Measurements from ENCODE around the gene MICALL2.
A peak's percentile ranks its signal among the peaks of the same experiment; 100 is the strongest.

Gene MICALL2

DNA sequence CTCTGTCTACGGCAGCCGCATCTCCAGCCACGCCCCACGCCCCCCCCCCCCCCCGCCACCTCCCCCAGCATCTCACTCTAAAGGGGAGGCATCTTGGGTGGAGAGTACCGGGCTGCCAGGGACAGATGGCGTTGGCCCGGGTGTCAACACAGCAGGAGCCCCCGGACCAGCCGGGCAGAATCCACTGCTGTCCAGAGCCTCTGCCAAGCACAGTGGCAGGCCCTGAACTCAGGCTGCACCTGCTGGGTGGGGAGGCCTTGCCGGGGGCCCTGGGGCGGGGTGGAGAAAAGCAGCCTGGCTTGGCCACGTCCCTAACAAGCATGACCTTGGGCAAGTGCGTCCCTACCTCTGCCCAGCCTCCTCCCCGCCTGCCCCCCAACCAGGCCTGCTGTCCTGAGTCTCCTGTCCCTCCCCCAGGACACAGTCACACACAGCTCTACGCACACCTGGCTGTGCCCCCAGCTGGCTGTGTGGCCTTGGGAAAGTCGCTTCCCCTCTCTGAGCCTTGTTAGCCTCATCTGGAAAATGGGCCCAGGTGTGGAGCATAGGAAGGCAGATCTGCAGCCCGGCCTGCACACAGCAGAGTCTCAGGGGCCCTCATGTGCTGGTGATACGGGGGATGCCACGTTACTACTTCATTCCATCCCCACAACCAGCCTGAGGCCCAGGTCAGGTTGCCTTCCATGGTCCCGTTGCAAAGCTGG lies 45.2 kb downstream of the MICALL2 start:
- no peak for DNase-seq (ENCODE audit: low read depth)

DNA sequence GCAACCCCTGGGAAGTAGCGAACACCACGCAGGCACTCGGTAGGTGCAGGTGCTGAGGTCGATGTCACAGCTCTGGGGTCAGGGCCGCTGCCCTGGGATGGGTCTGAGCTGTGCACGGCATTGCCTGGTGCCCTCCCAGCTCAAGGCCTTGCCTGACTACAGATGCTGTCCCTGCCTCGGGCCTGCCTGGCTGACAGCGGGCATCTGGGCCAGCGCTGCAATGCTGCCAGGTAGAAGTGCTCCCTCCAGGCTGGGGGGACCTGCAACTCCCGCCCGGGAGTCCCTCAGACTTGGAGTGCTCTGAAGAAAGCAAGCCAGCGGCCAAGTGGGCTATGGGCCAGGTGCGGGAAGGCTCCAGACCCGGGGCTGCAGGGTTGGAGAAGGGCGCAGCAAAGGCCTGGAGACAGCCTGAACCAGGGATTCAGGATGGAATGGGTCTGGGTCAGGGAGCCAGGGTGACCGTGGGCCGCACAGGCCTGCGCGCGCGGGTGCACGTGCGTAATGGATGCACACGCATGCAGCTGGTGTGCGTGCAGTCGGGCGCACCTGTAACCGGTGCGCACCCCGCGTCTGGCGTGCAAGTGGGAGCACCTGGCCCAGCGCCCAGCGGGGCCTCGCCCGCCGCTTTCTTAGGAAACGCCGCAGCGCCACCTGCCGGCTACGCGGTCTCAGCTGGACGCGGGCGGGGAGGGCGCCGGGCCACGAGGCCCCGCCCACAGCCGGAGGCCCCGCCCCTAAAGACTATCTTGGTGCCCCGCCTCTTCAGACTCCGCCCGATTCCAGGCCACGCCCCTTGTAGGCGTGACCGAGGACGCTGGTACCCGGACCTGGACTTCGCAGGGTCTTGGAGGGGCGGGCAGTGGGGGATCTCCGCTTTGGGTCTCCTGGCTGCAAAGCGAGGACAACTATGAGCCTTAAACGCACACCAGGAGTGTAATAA lies 46.7 kb downstream of the MICALL2 start:
- peak; percentile 76 for DNase-seq (ENCODE audit: low read depth)

DNA sequence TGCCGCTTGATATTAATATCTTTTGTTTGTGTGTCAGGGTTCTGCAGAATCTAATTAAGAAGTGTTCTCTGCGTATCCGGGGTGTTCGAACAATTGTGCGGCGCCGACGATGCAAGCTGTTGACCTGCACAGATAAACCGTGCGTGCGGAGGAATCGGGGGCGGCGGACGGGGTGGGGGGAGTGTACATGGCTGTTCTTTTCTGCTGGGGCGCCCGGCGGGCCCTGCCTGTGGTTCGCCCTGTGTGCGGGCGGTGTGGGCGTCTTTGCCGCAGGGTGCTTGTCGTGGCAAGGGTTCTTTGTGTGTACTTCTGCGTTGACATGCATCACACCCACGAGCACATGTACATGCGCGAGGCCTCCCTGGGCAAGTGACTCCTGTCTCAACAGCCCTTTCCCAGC lies 47.9 kb downstream of the MICALL2 start:
- DNase-seq (ENCODE audit: low read depth) = no peak

DNA sequence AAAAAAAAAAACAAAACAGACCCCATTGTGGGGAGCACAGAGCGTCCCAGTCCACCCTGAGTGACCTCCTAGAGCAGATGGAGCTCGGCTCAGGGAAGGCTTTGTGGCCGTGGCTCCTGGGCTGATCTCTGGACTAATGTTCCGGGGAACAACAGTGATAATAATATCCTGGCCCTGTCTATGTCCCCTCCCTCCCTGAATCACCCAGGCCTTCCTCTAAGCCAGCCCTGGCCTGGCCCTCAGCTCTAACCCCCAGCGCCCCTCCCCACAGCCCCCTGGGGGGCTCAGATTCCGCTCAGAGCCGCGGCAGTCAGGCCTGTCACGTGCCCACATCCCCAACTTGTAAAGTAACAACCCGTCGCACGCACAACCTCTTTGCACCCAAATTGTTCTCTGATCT lies 48.3 kb downstream of the MICALL2 start:
- DNase-seq (ENCODE audit: low read depth) = no peak

DNA sequence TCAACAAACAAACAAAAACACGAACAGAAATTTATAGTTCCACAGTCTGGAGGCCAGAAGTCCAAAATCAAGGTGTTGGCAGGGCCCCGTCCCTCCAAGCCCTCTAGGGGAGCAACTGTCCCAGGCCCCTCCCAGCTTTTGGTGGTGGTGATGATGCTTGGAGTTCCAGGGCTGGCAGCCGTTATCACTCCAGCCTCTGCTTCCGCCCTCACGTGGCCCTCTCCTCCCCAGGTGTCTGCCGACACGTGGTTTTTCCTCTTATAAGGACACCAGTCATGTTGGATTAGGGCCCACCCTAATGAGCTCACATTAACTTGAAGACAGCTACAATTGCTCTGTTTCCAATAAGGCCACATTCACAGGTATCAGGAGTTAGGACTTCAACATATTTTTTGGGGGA lies 49.7 kb downstream of the MICALL2 start:
- DNase-seq (ENCODE audit: low read depth) = no peak

DNA sequence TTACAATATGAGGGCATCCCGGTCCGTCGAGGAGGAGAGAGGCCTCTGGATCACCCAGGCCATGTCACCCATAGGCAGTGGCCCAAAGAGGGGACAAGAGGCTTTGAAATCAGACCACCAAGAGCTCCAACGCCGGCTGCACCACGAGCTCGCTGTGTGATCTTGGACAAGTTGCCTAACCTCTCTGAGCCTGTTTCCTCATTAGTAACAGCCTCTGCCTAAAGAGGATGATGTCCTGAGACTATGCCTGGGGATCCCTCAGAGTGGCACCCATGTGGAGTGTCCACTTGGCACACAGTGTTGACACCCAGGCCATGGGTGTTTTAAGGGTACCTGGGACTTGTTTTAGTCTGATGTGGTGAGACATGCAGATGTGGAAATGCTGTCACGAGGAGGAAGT lies 50.8 kb downstream of the MICALL2 start:
- no peak for DNase-seq (ENCODE audit: low read depth)

DNA sequence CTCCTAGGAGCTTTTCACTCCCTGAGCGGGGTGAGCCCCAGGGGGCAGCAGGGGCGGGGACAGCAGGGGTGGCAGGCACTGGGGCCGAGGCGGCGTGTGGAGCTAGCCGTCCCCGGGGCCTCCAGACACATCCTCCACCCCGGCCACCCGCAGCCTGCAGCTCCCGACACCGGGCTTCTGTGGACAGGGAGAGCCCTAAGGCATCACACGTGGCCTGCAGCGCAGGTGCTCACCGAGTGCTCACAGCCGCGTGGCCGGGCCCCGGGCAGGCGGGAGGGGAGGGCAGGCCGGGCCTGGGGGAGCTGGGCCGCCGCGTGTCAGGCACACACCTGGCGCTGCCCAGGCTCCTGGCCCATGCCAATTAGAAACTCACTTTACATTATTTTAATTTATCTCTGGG lies 51.4 kb downstream of the MICALL2 start:
- no peak for DNase-seq (ENCODE audit: low read depth)

DNA sequence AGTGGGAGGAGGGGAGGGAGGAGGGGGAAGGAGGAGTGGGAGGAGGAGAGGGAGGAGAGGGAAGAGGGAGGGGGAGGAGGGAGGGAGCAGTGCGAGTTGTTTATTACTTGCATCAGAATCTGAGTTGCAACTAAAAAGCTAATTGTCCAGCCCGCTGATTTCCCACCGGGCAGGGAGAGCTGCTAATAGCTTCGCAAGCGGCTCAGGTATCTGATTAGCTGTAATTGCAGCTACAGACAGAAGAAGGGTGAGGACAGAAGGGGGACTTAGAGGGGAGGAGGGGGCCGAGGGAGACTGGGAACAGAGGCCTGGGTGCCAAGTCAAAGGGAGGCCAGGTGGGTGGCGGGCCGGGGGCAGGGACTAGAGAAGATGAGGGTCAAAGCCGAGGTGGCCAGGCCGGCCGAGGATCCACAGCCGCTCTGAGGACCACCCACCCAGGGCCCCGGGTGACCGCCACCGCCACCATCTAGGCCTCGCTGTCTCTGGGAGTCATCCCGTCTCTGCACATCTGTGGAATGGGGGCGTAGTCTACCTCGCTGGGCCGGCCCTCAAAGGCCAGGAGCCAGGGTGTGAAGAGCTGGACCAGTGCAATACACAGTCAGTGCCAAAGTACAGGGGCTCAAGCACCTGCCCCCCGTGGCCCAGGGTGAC lies 54.2 kb downstream of the MICALL2 start:
- no peak for DNase-seq (ENCODE audit: low read depth)

DNA sequence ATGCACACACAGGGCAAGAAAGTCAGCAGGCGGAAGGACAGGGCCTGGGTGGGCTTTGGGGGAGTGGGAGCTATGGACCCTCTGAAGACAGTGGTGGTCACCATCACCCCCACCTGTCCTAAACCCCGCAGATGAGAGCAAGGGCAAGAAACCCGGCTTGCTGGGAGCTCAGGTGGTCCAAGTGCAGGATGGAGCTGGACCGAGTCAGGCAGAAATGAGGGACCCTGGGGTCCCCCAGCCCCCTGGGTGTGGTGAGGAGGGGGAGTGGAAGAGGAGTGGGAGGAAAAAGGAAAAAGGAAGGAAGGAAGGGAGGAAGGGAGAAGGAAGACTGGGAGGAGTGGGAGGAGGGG lies 54.8 kb downstream of the MICALL2 start:
- DNase-seq (ENCODE audit: low read depth) = no peak

DNA sequence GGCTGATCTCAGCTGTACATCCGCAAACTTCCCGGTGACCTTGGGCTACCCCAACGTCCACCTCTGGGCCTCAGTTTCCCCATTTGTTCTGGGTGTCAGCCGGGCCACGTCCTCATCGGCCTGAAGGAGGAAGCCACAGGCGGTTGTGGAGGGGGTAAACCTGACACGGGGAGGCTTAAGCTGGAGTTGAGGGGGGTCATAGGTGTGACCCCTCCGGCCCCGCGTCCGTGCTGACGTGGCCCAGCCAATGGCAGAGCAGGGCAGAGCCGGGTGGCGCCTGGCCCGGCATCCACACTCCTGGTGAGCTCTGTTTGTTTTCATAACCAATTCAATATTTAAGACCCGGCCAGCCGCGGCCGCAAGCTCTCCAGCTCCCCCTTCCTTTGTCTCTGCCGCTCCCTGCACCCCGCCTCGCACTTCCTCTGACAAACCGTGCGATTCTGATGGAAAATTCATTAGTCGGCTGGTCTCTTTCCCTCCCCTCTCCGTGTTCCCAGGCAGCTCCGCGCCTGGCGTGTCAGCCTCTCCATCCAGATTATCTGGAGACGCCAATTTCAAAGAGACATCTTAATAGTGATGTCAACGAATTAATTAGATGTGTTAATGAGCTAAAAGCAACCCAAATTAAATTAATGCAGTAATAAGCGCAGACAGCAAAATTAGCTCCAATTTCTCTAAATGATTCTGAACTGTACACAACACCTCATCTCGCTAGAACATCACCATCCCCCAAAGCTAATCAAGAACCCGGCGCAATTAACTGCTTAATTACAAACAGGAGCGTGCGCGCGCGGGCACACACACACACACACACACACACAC lies 55.4 kb downstream of the MICALL2 start:
- DNase-seq (ENCODE audit: low read depth) = no peak

DNA sequence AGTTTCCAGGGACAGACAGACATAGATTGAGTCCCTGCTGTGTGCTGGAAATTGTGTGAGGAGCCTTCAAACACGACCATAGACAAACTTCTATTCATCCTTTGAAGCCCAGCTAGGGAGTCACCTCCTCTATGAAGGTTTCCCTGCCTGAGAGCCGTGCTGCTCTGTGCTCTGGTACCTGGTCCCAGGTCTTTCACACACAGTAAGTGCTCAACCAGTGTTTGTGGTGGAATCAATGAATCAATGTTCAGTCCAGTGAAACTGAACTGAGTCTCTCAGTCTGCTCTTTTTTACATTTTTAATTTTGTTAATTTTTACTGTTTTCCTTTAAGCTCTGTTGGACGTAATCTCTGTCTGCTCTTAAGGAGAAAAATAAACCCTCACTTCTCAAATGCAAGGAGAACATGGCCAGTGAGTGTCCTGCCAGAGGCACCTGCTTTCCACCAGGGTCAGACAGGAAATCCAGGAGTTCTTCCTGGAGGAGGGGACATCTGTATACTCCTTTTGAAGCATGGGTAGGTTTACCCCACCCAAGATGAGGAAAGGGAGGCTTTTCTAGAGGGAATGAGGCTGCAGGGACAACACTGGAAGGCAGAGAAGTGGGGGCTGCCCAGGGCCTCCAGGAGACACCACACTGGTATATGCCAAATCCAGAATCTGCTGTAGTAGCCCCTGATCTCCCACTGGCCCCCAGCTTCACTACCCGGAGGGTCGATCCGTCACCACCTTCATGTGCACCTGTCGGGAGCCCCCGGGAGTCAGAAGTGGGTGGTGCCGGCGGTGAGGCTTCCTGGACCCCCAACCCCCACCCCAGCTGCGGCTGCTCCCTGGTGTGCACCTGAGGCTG lies 56.3 kb downstream of the MICALL2 start:
- DNase-seq (ENCODE audit: low read depth) = no peak

DNA sequence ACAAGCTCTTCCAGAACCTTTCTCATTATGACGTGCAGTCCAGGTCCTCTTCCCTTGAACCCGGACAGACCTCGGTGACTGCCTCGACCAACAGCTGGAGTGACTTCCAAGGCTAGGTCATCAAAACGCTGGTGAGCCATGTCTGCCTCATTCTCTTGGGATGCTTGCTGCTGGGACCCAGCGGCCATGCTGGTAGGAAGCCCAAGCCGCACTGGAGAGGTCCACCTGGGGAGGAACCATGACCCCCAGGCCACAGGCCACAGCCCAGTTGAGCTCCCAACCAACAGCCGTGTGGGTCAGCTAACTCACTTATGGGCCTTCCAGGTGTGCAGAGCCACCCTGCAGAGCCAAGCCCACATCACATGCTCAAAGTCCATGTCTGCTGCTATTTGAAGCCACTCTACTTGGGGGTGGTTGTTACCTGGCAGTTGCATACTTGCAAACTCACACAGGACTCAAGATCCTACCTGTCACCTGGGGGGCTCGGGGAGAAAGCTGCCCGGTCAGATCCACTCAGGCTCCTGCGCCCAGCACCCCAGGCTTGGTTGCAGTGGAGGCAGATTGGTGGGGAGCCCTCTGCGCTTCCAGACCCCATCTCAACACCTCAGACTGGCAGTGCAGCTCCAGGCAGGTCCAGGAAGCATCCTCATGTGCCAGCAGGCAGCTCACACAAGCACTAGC lies 57.0 kb downstream of the MICALL2 start:
- DNase-seq (ENCODE audit: low read depth) = no peak

DNA sequence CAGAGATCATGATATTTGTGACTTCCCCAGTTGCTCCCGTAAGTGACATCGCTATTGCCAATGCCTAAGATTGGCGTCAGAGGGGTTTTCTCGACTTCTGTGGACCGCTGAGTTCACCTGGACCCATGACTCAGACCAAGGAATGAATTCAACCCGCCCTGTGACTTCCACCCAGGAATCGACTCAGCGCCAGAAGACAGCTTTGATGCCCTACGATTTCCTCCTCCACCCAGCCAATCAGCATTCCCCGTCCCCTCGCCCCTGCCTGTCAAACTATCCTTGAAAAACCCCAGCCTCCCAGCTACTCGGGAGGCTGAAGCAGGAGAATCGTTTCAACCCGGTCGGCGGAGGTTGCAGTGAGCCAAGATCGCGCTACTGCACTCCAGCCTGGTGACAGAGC lies 58.3 kb downstream of the MICALL2 start:
- no peak for DNase-seq (ENCODE audit: low read depth)

DNA sequence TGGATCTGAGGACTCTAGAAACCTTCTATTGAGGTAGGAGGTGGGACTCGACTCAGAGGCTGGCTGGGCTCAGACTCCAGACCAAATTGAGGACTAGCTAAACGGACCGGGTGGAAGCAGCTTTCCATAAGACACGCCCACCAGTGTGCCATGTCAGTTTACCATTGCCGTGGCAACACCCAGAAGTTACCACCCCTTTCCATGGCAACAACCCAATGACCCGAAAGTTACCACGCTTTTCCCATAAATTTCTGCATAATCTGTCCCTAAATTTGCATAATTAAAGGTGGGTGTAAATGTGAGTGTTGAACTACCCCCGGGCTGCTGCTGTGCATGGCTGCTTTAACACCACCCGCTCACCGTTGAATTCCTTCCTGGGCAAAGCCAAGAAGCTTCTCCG lies 58.9 kb downstream of the MICALL2 start:
- DNase-seq (ENCODE audit: low read depth) = no peak

DNA sequence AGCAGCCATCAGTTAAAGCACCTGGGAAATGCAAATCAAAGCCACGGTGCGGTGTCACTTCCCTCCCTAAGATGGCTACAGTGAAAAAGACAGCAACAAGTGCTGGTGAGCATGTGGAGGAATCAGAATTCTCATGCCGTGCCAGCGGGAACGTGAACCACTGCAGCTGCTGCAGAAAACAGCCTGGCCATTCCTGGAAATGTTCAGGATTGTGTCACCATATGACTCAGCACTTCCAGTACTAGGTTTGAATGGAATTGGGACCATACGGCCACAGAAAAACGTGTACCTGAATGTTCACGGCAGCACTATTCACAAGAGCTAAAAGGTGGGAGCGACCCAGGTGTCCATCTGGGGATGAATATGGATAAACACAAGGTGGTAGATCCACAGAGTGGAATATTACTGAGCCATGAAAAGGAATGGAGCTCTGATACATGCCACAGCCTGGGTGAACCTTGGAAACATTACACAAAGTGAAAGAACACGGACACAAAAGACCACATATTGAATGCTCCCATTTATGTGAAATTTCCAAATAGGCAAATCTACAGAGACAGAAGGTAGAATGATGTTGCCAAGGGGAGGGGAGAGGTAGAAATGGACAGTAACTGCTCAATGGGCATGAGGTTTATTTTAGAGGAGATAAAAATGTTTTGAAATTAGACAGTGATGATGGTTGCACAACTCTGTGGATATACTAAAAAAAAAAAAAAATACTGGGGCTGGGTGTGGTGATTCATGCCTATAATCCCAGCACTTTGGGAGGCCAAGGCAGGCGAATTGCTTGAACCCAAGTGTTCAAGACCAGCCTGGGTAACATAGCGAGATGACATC lies 61.6 kb downstream of the MICALL2 start:
- no peak for DNase-seq (ENCODE audit: low read depth)

DNA sequence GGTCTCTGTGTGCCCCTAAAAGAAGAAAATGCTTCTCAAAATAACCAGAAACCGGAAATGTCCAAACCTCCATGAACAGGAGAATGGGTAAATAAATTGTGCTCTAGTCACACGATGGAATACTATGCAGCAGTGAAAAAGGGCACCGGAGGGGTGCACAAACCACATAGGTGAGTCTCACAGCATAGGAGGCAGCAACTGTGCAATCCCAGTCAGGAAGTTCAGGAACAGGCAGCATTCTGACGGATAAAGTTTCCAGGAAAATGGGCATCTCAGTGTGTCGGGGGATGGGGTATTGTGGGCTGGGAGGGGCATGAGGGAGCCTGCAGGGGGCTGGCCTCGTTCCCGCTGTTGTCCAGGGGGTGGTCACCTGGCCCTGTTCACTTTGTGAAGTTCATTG lies 63.1 kb downstream of the MICALL2 start:
- DNase-seq (ENCODE audit: low read depth) = no peak

DNA sequence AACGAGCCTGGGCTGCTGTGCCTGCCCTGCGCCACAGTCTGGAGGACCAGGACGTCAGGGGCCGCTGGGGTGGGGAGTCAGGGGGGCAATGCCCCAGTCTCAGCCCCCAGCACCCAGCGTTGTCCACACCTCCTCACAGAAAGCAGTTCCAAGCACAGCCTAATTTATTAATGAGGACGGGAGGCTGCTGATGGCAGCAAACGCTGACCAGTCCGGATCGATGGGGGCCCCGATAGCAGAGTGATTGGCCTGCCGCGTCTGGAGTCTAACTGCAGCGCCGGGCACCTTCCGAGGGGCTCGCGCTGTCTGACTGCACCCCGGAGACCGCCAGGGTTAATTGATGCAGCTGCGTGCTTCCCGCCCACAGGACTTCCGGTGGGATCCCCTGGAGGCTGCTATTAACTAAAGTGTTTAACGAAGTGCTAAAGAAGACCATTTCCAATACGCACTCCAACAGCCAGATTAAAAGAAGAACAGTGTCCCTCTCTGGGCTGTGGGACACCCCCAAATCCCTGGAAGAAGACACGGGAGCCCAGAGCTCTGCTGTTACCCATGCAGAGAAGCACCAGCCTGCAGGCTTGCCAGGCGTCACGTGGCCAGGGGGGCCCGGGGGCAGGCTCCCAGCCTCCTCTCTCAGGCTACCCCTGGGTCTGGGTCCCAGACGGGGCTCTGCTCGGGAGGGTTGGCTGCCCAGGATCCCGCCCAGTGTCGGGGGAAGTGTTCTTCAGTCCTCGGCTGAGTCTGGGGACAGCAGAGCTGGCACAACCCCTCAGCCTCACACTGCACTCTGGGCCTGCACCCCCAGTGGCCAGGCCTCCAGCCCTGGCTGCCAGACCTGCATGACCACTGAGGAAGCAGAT lies 63.8 kb downstream of the MICALL2 start:
- no peak for DNase-seq (ENCODE audit: low read depth)

DNA sequence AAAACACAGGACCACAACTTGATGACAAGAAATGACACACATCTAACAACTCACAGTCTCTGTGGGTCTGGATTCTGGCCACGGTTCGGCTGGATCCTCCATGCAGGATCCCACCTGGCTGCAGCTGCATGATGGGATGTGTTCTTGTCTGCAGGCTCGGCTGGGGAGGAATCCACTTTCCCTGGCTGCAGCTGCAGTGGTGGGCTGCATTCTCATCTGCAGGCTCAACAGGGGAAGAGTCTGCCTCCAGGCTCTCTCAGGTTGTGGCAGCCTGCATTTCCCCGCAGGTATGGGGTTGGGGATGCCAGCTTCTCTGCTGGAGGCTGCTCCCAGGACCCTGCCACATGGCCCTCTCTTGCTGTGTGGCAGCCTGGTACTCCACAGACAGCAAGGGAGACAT lies 64.9 kb downstream of the MICALL2 start:
- no peak for DNase-seq (ENCODE audit: low read depth)

DNA sequence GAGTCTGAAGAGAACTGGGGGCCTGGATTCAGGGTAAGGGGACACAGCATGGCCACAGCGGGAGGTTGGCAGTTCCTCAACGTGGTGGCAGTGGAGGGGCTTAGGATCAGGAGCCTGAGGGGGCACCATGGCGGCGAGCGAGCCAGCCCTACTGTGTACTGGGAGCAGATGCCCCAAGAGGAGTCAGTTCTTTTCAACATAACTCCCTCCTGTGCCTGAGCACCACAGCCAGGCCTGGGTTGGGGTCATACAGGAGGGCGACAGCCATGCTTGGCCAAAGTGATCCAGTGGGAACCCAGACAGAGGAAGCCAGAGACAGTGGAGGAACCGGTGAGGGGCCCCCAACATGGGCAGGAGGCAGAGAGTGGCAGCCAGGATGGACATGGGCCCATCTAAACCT lies 65.8 kb downstream of the MICALL2 start:
- DNase-seq (ENCODE audit: low read depth) = no peak

Data from stimulated activated CD8-positive, alpha-beta memory T cell treated with anti-CD3 and anti-CD28 coated beads, Interleukin-12 subunit alpha, Interleukin-12 subunit beta, amount 100 ng/mL, for 1 hour (primary cell).